GM10266 (cell line): ENCODE measurements around the gene EGLN3.

ENCODE experiments used
- DNase-seq: peaks from one replicate; pipeline ENCODE4 v3.0.0; 2012; ENCODE audit errors: extremely low spot score
- CTCF ChIP-seq: IDR thresholded peaks from 2 replicates; pipeline ENCODE4 v1.5.1; 2012; ENCODE audit warnings: mild to moderate bottlenecking, low read depth; ENCODE audit not compliant: control insufficient read depth, insufficient read depth; ENCODE audit errors: missing control alignments

Gene EGLN3

DNA sequence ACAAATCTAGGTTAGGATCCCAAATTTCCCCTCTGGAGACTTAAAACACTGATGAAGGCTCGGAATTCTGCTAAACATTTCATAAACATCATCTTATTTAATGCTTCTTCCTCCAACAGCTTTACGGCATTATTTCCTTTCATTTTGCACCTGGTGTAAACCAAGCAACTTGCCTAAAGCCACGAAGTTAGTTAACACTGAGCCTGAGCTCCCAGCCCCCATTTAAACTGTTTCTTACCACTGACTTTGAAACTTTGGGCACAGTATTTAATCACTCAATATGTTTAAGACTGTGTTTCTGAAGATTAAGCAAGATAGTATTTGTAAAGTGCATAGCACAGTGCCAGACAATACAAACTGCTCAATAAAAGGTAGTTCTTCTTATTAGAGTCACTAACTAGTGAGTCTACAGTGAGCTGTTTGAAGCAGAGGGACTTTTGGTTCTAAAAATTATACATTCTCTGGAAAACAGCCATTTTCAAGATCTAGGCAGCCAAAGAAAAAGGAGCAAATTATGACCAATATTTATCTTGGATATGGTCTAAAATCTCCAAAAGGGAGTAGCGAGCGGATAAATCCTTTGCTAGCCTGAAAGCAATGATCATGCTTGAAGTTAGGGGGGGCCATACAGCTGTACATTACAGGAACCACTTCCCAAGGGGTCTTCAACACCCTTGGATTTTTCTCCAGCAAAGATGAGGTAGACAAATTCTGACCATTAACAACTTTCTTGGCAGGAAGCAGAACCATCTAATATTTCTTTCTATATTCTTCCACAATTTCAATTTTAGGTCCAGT is 4.0 kb downstream of the EGLN3 start:
- no peak for DNase-seq

GRCh38 chr14:33945210-33946088 is 5.4 kb downstream of the EGLN3 start:
- no peak for DNase-seq

More for the DNA sequence above, 4.0 kb downstream of the EGLN3 start:
- TF ChIP-seq CTCF = no peak

DNA sequence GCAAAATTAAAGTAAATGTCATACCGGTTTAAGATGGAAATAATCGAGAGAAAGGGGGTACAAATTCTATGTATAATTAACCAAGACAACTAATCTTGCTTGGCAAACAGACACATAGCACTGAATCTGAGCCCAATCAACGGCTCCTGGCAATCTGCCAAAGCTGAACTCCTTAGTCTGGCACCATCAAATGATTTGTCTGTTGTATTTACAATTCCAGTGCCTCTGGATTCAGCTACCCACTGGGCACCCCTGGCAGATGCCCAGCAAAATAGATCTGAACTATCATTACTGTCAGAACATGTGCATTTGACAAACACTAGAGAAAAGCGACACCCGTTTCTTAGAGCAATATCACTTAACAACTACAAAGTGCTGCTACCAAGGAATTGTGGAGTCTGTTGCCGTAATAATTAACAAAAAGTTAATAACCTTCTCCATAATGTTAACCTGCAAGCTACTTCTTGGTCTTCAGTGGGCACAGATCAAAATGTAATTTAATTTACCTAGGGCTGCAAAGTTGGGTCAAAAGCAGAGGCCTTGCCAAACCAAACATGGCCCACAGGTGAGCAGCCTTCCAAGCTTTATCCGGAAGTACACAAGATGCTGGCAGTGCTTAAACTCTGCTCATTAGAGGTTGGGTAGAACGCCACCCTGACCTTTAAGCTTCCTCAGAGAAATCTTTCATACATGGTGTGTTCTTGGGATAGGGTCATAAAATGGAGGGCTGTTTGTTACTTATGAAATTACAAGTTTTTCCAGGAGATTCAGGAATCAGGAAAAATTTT is 7.6 kb downstream of the EGLN3 start:
- DNase-seq = no peak
- TF ChIP-seq CTCF = no peak

More at GRCh38 chr14:33945210-33946088, 5.4 kb downstream of the EGLN3 start:
- TF ChIP-seq CTCF = no peak

DNA sequence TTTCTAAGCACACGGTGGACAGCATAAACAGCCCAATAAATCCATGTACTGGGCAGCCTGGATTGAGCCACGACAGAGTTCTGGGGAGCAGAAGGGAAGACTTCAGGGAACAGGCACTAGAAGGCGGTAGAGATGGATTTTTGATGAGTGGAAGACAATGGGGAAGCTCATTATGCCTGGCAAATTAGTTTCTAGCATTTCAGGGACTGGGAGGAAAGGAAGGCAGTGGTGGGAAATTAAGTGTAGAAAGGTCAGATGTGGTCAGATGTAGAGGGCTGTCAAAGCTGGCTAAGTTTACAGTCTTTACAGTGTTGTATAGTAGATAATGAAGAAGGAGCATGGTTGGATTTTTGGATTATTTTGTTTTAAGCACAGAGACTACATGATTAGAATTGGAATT is 9.2 kb downstream of the EGLN3 start:
- TF ChIP-seq CTCF = no peak

DNA sequence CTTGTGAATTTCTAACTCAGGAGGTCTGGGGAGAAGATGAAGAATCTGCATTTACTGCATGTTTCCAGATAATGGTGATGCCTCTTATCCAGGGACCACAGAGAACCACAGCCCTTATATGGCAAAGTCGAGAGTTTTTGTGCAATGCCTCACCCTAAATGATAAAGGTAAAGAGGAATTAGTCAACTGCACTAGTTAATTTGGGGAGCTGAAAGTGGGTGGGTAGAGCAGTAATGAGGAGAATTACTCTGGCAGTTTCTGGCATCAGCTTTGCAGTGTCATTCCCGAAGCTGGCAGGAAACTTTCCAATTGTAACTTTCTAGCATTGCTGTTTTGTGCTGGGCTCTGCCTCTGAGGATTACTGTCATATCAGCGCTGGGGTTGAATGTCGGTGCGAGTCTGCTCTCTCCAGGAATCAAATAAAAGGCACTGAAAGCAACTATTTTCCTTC is 10.3 kb downstream of the EGLN3 start:
- TF ChIP-seq CTCF = no peak
- no peak for DNase-seq

More for the DNA sequence above, 9.2 kb downstream of the EGLN3 start:
- no peak for DNase-seq

- no peak for DNase-seq
- no peak for TF ChIP-seq CTCF
Observed at GRCh38 chr14:33938131-33938949, 12.5 kb downstream of the EGLN3 start.
